GM15510 (cell line): ENCODE data around the gene NTRK2.

Experiments used
- POLR2A ChIP-seq: IDR thresholded peaks from 3 replicates; pipeline ENCODE4 v1.6.1; 2011; ENCODE audit warnings: borderline replicate concordance; ENCODE audit not compliant: insufficient read length; ENCODE audit errors: extremely low read depth

The NTRK2 gene

DNA sequence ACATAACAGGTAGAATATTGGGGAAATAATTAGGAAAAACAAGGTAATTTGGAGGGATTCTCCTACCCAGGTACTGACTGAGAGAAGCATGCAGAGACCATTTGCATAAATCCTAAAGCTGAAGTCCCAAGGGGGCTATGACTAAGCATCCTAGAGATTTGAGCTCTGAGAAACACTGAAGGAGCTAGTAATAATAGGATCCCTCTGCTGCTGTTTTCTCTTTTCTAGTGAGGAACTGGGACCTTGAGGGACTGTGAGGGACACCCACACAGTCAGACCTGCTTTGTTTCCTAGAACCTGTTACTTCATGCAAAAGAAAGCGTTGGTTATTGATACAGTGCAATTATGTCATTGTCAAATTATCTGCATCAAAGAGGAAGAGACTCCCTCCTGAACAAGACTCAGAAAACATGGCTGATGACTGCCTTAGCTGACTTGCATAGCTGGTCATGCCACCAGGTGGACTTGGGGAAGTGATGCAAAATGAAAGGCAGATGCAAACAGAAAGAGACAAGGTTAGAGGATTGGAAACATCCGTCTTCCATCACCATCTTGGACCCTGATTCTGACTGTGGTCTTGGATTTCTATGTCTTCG is 335.4 kb downstream of the NTRK2 start:
- no peak for TF ChIP-seq POLR2A

DNA sequence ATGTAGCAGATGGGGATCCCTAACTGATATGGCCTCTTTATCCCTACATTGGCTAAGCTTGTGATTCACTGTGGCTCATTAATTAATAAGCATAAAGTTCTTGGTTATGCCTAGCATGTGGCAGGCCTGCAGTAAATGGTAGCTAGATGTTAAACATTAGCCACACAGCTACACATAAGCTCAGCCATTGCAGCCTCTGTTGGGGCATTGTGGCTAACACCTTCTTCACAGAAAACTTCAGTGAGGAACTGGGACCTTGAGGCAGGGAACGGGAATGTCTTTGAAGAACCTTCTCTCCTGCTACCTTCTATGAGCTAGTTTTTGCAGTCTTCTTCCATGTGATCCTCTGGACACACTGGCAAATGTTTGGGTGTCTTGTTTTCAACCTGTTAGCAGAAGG is 338.2 kb downstream of the NTRK2 start:
- no peak for TF ChIP-seq POLR2A

DNA sequence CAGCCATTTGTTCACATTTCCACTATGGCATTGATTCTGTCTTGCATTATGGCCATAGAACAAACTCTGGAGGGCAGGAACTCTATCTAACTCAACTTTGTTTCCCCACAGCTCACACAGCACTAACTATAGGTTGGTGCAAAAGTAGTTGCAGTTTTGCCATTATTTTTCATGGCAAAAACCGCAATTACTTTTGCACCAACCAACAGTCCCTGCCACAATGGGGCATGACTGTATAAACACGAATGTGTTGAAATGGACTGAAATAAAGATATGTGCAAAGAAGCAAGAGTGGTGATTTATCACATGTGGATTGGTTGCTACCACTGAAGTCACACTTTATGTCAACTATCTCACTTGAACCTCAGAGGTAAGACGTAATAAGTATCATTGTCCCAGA is 338.7 kb downstream of the NTRK2 start:
- TF ChIP-seq POLR2A = no peak

DNA sequence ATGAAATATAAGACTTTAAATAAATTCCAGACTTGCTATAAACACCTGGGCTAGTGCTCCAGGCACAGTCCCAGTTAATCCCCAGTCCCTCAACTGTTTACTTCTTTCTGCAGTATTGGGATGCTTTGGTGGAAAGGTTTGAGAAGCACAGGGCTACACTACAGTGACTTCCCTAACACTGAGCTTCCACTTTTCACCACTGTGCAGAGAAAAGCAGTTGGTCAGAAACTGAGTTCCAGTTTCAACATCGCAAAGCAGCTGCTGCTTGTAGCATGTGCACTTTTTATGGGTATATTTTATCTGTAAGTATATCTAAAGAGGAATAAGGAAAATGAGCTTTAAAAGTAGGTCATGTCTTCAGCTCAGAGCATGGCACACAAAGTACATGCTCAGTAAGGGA is 339.7 kb downstream of the NTRK2 start:
- TF ChIP-seq POLR2A = no peak

DNA sequence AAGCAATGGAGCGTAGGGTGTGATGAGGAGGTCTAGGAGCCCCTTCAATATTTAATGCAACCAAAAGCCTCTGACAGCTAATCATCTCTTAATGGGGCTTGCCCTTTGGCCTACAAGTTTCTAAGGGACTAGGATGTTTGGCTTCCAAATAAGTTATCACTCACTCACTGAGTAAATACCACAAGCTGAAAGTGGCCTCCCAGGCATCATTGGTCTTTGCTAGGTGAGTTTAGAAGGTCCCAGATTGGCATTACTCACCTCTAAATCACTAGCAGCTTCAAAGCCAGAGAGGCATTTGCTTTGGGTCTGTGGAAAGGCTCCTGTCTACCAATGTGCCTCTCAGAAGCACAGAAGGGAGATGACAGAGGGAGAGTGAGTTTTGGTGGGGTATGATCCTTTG is 344.2 kb downstream of the NTRK2 start:
- no peak for TF ChIP-seq POLR2A

DNA sequence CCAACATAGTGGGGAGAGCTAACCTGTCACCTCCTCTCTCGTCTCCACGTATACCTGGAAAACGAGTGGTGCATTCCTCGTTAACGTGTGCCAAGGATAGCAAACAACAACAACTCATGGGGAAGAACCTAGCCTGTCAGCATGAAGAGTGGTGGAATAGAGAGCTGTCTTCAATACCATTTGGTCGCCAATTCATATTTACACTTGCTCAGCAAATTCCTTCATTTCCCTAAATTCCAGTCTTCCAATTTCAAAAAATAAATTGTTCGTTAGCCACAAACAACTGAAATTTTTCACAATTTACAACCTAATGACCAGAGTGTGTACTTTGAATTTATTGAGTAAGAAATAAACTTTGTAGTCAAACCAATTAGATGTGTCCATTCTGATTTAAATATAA is 344.8 kb downstream of the NTRK2 start:
- TF ChIP-seq POLR2A = no peak

DNA sequence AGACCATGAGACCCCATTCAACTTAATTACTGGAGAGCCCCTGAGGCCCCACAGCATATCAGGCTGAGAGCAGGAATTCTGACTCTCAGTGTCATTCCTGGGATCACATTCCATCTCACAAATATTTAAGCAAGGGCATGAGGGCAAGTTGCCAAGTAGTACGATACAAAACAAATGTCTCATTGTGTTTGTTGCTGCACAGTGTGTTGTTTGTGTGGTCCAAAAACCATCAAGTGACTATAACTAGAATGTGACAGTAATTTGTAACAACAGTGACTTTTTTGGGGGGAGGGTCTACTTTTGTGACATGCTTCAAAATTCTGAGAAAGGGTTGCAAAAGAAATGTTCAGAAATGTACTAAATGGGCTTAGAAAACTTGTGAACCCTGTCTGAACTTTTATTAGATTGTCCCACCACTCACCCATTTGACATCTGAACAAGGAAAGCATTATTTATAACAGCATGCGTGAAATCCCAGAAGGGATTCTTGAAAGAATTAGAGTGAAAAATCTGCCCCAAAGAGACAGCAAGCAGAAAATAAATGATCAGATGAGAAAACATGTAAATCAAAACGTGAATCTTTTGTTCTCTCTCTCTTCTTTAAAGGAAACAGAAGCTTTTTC is 347.0 kb downstream of the NTRK2 start:
- no peak for TF ChIP-seq POLR2A

DNA sequence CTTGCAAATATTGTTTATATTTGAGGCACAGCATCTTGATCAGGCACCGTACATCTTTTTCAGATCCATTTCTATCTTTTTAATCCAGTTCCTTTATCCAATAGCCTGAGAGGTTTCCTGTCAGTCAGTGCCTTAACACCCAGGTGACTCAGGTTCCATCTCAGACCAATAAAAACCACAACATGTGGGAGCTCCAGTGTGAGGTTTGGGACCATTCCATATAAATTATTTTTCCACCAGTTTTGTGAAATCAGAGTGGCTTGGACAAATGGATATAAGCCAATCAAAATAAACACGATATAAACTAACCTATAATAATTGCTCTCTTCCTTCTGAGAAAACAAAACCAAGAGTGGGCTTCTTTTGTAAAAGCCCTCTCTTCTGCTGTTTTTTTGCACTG is 351.3 kb downstream of the NTRK2 start:
- TF ChIP-seq POLR2A = no peak

DNA sequence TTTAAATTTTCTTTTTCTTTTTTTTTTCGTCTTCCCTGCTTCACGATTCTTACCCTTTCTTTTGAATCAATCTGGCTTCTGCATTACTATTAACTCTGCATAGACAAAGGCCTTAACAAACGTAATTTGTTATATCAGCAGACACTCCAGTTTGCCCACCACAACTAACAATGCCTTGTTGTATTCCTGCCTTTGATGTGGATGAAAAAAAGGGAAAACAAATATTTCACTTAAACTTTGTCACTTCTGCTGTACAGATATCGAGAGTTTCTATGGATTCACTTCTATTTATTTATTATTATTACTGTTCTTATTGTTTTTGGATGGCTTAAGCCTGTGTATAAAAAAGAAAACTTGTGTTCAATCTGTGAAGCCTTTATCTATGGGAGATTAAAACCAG is 352.2 kb downstream of the NTRK2 start:
- TF ChIP-seq POLR2A = no peak

DNA sequence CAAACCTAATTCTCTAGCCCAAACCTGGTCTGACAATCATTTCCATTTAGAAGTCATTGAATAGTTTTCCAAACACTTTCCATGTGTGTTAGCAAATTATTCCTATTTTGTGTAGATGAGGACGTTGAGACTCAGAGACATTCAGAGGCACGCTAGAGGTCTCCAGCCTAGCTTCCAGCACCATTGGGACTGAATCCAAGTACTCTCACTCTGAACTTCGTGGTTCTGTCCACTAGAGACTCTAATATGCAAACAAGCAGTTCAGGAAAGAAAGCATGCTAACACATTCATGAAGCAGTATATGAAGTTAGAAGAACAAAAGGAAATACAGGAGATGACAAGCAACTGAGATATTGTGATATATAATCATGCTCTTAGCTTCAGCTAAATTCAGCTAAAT is 354.8 kb downstream of the NTRK2 start:
- TF ChIP-seq POLR2A = no peak

DNA sequence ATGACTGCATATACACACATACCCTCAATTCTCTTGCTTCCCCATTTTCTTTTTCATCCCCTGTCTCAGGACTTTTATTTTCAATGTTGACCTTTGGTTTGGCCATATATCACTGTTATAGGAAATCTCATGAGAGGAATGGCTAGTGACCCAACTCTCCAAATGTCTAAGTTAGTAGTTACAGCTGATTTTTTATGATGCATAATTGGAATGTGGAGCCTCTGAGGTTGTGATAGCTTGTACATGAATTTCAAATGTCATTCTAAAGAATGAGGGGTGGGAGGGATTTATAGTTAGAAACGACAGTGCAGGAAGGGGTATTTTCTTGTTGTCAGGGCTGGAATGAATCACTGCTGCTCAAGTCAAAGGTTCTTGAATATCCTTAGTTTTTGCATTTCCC is 356.1 kb downstream of the NTRK2 start:
- TF ChIP-seq POLR2A = no peak

DNA sequence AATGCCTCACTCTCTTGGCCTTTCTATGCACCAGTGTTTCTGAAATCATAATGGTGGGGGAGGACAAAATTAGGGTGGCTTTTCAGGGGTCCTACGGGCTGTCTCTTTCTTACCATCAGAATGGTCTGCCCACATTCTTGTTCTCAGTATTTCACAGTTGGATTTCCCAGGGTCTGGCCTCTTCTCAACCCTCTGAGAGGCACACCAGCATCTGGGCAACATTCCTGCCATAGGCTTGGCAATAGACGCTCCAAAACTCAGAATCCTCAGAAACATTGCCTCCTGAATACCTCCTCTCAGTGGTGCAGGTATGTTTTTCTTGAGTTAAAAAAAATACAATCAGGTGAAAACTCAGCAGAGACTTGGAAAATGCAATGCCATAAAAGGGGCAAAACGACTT is 358.3 kb downstream of the NTRK2 start:
- no peak for TF ChIP-seq POLR2A

DNA sequence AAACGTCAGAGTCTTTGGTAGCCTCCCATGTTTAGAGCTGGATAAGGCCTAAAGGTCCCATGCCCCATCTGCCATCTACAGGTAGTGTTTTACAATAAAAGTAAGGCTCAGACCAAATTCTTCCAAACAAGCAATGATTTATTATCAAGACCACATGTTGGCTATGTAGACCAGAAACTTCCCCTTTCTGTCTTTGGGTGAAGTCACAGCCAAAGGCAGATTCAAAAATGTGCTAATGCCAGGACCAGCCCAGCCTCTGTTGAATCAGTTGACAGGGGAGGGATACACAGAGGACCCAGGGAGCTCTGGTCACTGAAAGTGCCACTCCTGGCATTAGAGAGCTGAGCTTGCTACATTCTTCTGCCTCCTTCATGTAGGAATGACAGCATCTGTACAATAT is 360.8 kb downstream of the NTRK2 start:
- TF ChIP-seq POLR2A = no peak

DNA sequence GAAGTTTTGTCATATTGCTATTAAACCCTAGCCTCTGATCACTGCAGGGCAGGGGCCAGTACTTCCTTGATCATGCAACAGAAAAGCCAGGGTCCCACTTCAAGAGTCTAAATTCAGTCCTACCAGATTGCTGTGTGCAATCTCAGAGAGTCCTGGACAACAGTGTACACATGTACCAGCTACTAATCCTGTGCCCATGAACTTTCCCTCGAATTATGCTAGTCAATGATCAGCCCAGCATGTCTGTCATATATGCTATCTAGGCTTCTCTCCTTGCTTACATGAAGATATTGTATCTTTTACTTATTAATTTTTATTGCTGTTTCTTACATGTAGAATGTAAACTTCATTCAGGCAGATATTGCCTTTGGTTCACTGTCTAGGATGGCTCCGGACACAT is 367.0 kb downstream of the NTRK2 start:
- TF ChIP-seq POLR2A = no peak

DNA sequence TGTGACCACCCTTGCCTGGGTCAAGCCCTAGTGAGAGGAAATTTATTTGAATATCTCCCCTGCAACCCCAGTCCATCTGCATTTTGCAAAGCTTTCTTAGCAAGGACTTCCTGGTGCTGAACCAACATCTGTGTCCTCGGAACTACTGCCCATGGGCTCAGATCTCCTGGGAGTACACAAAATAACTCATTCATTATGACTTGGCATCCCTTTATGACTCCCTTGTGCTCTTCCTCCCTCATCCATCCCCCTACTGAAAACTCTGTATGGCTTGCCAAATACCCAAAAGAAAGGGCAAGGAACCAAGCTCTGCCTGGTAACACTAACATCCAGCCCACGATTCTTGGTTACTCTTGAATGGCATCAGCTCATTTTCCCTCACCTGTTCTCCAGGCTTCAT is 368.5 kb downstream of the NTRK2 start:
- no peak for TF ChIP-seq POLR2A

DNA sequence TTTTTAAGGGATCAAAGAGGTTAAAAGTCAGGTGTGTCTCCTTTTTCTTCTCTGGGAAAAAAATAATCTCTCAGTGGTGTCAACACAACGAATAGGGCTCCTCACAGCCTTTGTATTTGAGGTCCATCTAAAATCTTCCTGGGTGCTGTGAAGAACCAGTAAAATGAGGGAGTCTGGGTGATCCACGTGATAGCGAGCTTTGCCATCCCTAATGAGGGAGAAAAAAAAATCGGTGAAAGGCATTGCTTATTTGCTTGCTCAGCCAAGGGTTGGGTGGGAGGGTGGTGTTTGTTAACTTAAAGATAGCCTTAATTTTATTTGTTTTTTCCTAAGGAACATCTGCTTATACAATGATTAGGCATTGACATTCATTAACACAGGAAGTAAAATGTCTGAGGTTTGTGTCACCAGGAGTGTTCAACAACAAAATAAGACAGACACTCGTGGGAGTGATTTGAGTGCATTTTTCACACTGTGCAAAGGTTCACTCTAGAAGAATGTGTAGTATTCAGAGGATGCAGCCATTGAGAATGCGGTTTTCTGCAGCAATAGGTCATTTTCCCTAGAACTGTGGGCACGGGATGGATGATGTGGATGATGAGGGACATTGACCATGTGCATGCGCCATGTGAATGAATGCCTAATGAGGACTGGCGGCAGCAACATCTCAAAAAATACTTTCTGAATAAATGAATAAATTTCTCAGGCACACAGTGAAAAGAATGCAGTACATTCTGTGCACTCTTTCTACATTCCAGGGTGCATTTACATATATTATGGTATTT is 369.5 kb downstream of the NTRK2 start:
- TF ChIP-seq POLR2A = no peak
